GM12878 (cell line): ENCODE data around the gene FSTL1.
"Not testable (repeated sequence)": the region's sequence is repeated elsewhere in the genome, so short reads cannot be mapped to it uniquely, and the experiment has no call there.

Source experiments
- EP300 ChIP-seq, 2 experiments: fragments of 150-350 bp in 1 of 2; IDR thresholded peaks; 2 replicates each; pipeline ENCODE4 v1.6.1; 2011 to 2012; ENCODE audit warnings: low read depth in 2 of 2, low read length in 2 of 2, borderline replicate concordance in 1 of 2, improper control_type of control experiment in 1 of 2, inconsistent platforms in 1 of 2; ENCODE audit not compliant: control insufficient read depth in 1 of 2
- TF ChIP-seq, protein P1 (sequence below), 3 experiments: IDR thresholded peaks in 2 of 3; conservative IDR thresholded peaks in 1 of 3; 2 replicates each; pipeline ENCODE4 v1.5.1; 2011; ENCODE audit warnings: low read depth in 3 of 3, low read length in 3 of 3, mild to moderate bottlenecking in 3 of 3, control low read depth in 2 of 3, moderate library complexity in 2 of 3, inconsistent platforms in 1 of 3, mixed read lengths in 1 of 3; ENCODE audit not compliant: control insufficient read depth in 2 of 3, insufficient read depth in 1 of 3; ENCODE audit errors: extremely low read depth in 1 of 3

DNA sequence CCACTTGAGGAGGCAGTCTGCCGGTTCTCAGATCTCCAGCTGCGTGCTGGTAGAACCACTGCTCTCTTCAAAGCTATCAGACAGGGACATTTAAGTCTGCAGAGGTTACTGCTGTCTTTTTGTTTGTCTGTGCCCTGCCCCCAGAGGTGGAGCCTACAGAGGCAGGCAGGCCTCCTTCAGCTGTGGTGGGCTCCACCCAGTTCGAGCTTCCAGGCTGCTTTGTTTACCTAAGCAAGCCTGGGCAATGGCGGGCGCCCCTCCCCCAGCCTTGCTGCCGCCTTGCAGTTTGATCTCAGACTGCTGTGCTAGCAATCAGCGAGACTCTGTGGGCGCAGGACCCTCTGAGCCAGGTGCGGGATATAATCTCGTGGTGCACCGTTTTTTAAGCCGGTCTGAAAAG lies 72.8 kb downstream of the FSTL1 start:
- TF ChIP-seq, protein P1, sequence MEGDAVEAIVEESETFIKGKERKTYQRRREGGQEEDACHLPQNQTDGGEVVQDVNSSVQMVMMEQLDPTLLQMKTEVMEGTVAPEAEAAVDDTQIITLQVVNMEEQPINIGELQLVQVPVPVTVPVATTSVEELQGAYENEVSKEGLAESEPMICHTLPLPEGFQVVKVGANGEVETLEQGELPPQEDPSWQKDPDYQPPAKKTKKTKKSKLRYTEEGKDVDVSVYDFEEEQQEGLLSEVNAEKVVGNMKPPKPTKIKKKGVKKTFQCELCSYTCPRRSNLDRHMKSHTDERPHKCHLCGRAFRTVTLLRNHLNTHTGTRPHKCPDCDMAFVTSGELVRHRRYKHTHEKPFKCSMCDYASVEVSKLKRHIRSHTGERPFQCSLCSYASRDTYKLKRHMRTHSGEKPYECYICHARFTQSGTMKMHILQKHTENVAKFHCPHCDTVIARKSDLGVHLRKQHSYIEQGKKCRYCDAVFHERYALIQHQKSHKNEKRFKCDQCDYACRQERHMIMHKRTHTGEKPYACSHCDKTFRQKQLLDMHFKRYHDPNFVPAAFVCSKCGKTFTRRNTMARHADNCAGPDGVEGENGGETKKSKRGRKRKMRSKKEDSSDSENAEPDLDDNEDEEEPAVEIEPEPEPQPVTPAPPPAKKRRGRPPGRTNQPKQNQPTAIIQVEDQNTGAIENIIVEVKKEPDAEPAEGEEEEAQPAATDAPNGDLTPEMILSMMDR (IDR thresholded peaks at IDR 0.05 in 2 of 3, conservative IDR thresholded peaks at IDR 0.05 in 1 of 3; ENCODE audit: control insufficient read depth in 2 of 3, extremely low read depth in 1 of 3, insufficient read depth in 1 of 3, low read depth in 3 of 3, low read length in 3 of 3), result not testable (repeated sequence)
- TF ChIP-seq EP300 (IDR thresholded peaks at IDR 0.05; ENCODE audit: borderline replicate concordance in 1 of 2, control insufficient read depth in 1 of 2, low read depth in 2 of 2, low read length in 2 of 2), result not testable (repeated sequence)
